ENCODE data around the gene FKBP14.

Gene FKBP14

DNA sequence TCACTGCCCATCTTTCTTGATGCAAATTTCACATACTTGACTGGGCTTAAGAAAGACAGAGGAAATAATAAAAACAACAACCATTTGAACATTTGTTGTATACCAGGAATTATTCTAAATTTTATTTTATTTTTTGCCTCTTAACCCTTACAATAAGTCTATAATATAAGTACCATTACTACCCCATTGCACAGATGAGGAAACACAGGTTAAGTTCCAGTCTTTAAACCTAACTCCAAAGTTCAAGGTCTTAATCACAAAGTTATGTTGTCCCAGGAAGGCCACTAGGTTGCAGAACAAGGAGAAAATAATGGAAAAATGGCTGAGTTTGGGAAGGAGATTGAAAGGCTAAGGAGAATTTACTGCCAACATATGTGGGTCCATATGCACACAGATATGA, 3.5 kb downstream of the FKBP14 start:
- no peak overlapping the region for H3K4me3 ChIP-seq (ENCODE audit: low read depth, low read length)
- TF ChIP-seq, protein P1, sequence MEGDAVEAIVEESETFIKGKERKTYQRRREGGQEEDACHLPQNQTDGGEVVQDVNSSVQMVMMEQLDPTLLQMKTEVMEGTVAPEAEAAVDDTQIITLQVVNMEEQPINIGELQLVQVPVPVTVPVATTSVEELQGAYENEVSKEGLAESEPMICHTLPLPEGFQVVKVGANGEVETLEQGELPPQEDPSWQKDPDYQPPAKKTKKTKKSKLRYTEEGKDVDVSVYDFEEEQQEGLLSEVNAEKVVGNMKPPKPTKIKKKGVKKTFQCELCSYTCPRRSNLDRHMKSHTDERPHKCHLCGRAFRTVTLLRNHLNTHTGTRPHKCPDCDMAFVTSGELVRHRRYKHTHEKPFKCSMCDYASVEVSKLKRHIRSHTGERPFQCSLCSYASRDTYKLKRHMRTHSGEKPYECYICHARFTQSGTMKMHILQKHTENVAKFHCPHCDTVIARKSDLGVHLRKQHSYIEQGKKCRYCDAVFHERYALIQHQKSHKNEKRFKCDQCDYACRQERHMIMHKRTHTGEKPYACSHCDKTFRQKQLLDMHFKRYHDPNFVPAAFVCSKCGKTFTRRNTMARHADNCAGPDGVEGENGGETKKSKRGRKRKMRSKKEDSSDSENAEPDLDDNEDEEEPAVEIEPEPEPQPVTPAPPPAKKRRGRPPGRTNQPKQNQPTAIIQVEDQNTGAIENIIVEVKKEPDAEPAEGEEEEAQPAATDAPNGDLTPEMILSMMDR (IDR thresholded peaks at IDR 0.05; ENCODE audit: insufficient read depth, low read length, missing control alignments): no peak
- DNase-seq (ENCODE audit: low read depth, low spot score): no peak
- POLR2A ChIA-PET: no interaction called here
- CTCF ChIA-PET: interaction anchor here (0.9 to 1.3 kb wide), 2 partner anchors 12 to 41 kb away, joined by 3 to 4 read pairs; no protein-coding TSS in a partner anchor

DNA sequence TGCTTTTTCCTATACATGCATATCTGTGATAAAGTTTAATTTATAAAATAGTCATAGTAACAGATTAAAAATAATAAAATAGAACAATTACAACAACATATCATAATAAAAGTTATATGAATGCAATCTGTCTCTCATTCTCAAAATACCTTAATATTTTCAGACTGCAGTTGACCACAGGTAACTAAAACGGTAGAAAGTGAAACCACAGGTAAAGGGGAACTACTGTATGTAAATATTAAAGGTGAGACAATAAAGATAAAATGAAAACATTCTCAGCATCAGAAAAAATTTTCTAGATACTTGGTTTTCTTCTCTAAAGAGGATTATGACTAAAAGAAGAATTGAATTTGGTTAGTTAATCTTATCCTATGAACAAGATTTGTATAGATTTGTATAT, 6.0 kb downstream of the FKBP14 start:
- POLR2A ChIA-PET: no interaction called here
- no peak overlapping the region for H3K4me3 ChIP-seq (ENCODE audit: low read depth, low read length)
- TF ChIP-seq, protein P1 (IDR thresholded peaks at IDR 0.05; ENCODE audit: insufficient read depth, low read length, missing control alignments): no peak
- DNase-seq (ENCODE audit: low read depth, low spot score): no peak
- CTCF ChIA-PET: no interaction called here

DNA sequence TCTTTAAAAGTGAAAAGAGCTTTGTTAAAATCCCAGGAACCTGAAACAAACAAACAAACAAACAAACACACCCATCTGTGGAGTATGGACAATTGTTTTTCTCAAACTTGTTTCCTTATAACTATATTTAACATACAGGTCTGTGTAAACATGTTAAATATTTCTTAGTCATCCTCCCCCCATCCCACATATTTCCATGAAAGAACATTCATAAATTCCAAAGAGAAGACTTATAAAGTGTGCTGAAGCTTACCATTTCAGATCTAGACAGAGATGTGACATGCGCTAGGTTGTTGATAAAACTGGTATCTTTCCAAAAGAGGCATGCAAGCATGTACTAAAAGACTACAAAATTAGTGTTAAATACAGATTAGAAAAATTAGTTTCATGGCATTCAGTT, 6.5 kb downstream of the FKBP14 start:
- no peak for DNase-seq (ENCODE audit: low read depth, low spot score)
- TF ChIP-seq, protein P1 (IDR thresholded peaks at IDR 0.05; ENCODE audit: insufficient read depth, low read length, missing control alignments): no peak
- ChIA-PET POLR2A (no interaction called here), CTCF (no interaction called here)
- H3K4me3 ChIP-seq (ENCODE audit: low read depth, low read length): no peak overlapping the region

DNA sequence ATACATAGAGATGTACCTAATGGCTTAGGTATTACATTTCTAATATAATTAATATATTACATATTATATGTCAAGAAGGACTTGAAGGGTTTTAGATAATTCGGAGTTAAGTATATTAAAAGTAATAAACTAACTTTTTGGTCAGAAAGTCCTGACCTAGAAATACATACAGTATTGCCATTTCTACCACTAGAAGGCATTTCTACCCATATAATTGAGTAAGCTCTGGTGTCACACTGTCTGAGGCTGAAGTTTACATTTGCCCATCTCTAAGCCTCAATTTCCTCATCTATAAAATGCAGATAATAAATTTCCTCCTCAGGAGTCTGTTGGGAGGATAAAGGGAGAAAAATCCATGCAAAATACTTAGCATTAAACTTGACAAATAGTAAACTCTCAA, 7.1 kb downstream of the FKBP14 start:
- ChIA-PET CTCF (no interaction called here), POLR2A (no interaction called here)
- no peak for DNase-seq (ENCODE audit: low read depth, low spot score)
- TF ChIP-seq, protein P1 (IDR thresholded peaks at IDR 0.05; ENCODE audit: insufficient read depth, low read length, missing control alignments): no peak
- H3K4me3 ChIP-seq (ENCODE audit: low read depth, low read length): no peak overlapping the region

DNA sequence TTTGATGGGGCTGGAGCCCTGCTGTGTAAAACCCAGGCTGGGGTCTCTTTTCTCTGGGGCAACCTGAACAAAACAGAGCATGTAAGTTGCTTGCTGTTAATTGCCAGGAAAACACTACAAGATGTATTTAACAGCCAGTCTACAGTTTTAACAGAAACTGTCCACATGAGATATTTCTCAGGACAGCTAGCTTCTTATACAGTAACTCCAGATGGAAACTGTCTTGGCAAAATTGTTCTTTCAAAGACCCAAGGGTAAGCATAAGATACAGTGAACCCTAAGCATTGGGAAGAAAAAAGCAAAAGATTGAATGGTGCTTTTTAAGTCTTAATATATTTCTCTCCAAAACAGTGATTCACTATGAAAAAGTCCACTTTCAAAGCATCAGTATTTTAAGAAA, 8.1 kb downstream of the FKBP14 start:
- CTCF ChIA-PET: no interaction called here
- no peak for DNase-seq (ENCODE audit: low read depth, low spot score)
- POLR2A ChIA-PET: interaction anchor here (0.7 kb wide), 1 partner anchor 14 kb away, joined by 3 read pairs; no protein-coding TSS in a partner anchor
- no peak overlapping the region for H3K4me3 ChIP-seq (ENCODE audit: low read depth, low read length)
- TF ChIP-seq, protein P1 (IDR thresholded peaks at IDR 0.05; ENCODE audit: insufficient read depth, low read length, missing control alignments): no peak

DNA sequence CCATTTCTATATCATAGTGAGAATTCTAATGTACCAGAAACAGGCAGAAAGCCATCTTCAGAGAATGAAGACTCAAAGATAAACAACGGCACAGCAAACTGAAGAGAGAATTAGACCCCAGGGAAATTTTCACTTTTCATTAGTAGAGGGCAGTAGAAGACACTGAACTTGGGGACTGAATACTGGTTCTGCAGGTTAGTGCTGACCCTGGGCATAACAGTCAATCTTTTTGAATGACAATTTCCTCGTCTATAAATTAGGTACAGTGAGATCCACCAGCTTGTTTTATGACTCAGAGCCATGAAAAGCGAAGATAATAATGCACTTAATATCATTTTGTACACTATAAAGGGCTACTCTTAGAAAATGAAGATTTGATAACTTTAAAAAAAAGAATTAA, 13.7 kb downstream of the FKBP14 start:
- CTCF ChIA-PET: interaction anchor here (1.5 kb wide), 1 partner anchor 15 kb away, joined by 3 read pairs; the partner anchor contains the start of gene PLEKHA8
- POLR2A ChIA-PET: no interaction called here
- TF ChIP-seq, protein P1 (IDR thresholded peaks at IDR 0.05; ENCODE audit: insufficient read depth, low read length, missing control alignments): no peak
- no peak for DNase-seq (ENCODE audit: low read depth, low spot score)
- no peak overlapping the region for H3K4me3 ChIP-seq (ENCODE audit: low read depth, low read length)

Data from AG04449 (cell line).